GM19043 (cell line): Measurements from ENCODE around the gene AGAP1.

Experiments
- ATAC-seq: cut with Tn5 transposase; IDR thresholded peaks from one replicate; pipeline ENCODE4 v1.9.1; 2021; ENCODE audit warnings: low read depth; ENCODE audit not compliant: unreplicated experiment

AGAP1 gene

GRCh38 chr2:235583925-235584637 is 90.2 kb downstream of the AGAP1 start:
- no peak for ATAC-seq

- no peak for ATAC-seq
Observed at GRCh38 chr2:235584638-235585007, 90.8 kb downstream of the AGAP1 start.

GRCh38 chr2:235587202-235587601 is 93.4 kb downstream of the AGAP1 start:
- no peak for ATAC-seq

- ATAC-seq: no peak
Observed at GRCh38 chr2:235588750-235589149, 94.9 kb downstream of the AGAP1 start.

GRCh38 chr2:235591231-235591730 is 97.4 kb downstream of the AGAP1 start:
- no peak for ATAC-seq

GRCh38 chr2:235591921-235592320 is 98.1 kb downstream of the AGAP1 start:
- no peak for ATAC-seq

- ATAC-seq: no peak
Observed at GRCh38 chr2:235592430-235592829, 98.6 kb downstream of the AGAP1 start.

- no peak for ATAC-seq
Observed at GRCh38 chr2:235592836-235593235, 99.0 kb downstream of the AGAP1 start.

GRCh38 chr2:235594041-235594440 is 100.2 kb downstream of the AGAP1 start:
- no peak for ATAC-seq

- no peak for ATAC-seq
Observed at GRCh38 chr2:235594964-235595363, 101.1 kb downstream of the AGAP1 start.

GRCh38 chr2:235595422-235596010 is 101.7 kb downstream of the AGAP1 start:
- no peak for ATAC-seq

- ATAC-seq: no peak
Observed at GRCh38 chr2:235596272-235596671, 102.4 kb downstream of the AGAP1 start.

- ATAC-seq: no peak
Observed at GRCh38 chr2:235597081-235597615, 103.3 kb downstream of the AGAP1 start.

GRCh38 chr2:235598026-235598425 is 104.2 kb downstream of the AGAP1 start:
- ATAC-seq: no peak

- no peak for ATAC-seq
Observed at GRCh38 chr2:235598532-235599531, 105.0 kb downstream of the AGAP1 start.

GRCh38 chr2:235599596-235600338 is 105.9 kb downstream of the AGAP1 start:
- no peak for ATAC-seq

- no peak for ATAC-seq
Observed at GRCh38 chr2:235600406-235600805, 106.6 kb downstream of the AGAP1 start.

- ATAC-seq: no peak
Observed at GRCh38 chr2:235600926-235601325, 107.1 kb downstream of the AGAP1 start.

GRCh38 chr2:235601960-235602704 is 108.3 kb downstream of the AGAP1 start:
- no peak for ATAC-seq
